HS-5 (cell line): ENCODE results near the gene UBR2.
"Not testable (repeated sequence)": the region's sequence is repeated elsewhere in the genome, so short reads cannot be mapped to it uniquely, and the experiment has no call there.

Source experiments
- DNase-seq: peaks from one replicate; pipeline ENCODE4 v3.0.0-alpha.2; 2012; ENCODE audit warnings: low read depth

UBR2 gene

DNA sequence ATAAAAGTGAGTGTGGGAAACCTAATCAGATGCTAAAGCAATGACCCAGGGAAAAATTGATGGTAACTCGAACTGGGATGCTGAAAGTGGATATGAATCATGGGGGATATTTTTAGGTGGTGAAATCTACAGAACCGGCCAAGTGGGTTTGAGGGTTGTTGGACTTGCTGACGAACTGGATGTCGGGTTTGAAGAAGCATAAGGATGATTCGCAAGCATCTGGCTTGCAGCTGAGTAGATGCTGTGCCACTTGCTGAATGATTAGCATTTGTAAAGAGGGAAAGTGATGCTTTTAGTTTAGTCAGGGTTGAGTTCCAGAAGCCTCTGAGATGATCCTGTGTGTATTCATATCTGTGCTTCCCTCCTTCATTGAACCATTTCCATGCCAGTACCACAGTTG lies 54.9 kb downstream of the UBR2 start:
- peak; percentile 65 for DNase-seq

DNA sequence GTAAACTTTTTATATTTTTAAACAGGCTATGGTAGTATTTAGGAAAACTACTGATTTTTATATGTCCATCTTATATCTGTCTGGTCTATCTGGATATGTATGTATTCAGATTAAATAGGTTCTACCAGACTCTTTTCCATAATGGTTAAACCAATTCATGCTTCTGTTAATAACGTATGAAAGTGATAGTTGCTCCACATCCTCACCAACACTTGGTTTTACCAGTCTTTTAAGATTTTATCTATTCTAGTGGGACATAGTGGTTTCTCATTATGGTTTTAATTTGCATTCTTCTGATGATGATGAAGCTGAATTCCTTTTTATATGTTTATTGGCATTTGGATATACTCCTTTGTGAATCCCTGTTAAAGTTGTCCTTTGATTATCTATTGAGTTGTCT lies 56.1 kb downstream of the UBR2 start:
- DNase-seq = no peak

DNA sequence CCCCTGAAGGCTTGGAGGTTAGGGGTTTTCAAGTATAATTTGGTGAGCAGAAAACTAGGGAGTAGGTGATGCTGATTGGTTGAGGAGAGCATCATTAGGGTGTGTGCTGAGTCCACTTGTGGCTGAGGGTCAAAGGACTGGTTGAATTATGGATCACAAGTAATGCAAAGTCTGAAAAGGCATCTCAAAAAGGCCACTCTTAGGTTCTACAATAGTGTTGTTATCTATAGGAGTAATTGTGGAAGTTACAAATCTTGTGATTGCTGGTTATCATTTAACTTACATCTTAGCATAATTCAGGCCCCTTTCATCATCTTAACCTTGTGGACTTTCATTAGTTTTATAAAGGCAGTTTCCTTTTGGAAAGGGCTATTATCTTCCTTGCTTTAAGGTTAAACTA lies 60.8 kb downstream of the UBR2 start:
- DNase-seq = no peak

DNA sequence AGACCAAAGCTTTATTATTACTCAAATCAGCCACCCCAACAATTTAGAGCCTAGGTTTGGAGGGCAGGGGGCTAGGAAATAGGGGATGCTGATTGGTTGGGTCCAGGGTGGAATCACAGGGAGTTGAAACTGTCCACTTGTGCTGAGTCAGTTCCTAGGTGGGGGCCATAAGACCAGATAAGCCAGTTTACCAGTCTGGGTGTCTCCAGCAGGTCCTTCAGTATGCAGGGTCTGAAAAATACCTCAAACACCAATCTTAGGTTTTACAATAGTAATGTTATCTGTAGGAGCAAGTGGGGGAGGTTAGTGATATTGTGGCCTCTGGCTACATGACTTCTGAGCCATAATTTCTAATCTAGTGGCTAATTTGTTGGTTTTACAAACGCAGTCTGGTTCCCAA lies 63.2 kb downstream of the UBR2 start:
- no peak for DNase-seq

- no peak for DNase-seq
Observed at GRCh38 chr6:42627674-42628073, 63.8 kb downstream of the UBR2 start.

DNA sequence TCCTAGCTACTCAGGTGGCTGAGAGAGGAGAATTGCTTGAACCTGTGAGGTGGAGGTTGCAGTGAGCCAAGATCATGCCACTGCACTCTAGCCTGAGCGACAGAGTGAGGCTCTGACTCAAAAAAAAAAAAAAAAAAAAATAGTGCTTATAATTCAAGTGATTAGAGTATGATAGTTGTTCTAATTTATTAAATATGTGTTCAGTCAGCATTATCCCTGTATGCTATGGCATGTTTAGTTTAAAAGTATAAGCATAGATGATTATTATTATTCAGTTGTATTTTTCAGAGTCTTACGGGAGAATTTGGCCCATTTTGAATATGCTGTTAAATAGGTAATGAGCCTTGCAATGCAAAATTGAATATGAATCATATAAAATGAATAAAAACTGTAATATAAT lies 64.8 kb downstream of the UBR2 start:
- DNase-seq = no peak

- no peak for DNase-seq
Observed at GRCh38 chr6:42629845-42630244, 66.0 kb downstream of the UBR2 start.

- DNase-seq = no peak
Observed at GRCh38 chr6:42637681-42638080, 73.9 kb downstream of the UBR2 start.

- DNase-seq = no peak
Observed at GRCh38 chr6:42642794-42643193, 79.0 kb downstream of the UBR2 start.

GRCh38 chr6:42644211-42644610 lies 80.4 kb downstream of the UBR2 start:
- DNase-seq = no peak

DNA sequence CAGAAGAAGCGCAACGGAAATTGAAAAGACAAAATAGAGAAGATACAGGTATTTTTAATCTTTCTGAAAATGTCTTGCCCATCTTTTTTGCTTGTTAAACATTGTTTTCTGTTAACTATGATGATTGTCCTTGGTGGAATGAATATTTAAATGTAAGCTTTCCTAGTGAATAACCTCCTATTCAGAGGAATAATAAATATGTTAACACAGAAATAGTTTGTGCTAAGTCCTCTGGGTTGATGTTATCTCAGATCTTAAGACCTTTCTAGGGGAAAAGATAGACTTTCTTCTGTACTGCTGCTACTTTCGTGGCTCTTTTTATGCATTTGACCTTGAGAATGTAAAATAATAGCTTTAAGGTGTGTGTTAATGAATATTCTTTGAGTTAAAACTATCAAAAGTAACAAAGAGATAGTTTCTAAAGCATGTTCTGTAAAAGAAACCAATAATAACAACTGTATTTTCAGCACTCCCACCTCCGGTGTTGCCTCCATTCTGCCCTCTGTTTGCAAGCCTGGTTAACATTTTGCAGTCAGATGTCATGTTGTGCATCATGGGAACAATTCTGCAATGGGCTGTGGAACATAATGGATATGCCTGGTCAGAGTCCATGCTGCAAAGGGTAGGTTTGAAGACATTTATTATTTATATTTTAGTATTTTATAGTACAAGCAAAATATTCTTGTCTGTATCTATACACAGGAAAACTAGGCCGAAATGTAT lies 88.4 kb downstream of the UBR2 start:
- no peak for DNase-seq

DNA sequence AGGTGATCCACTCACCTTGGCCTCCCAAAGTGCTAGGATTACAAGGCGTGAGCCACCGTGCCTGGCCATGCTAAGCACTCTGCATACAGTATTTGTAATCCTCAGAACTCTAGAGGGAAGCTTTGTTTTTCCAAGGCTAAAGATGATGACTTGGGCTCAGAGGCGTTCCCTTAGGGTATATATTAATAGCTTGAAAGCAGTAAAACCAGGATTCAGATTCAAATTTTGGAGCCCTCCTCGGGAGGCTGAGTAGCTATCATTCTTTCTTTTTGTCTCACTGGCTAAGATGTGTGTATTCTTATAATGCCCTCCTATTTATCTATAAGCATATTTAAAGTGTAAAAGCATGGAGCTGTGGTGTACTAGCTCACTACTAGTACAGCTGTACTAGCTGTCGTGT lies 90.0 kb downstream of the UBR2 start:
- no peak for DNase-seq

- no peak for DNase-seq
Observed at GRCh38 chr6:42659806-42660205, 96.0 kb downstream of the UBR2 start.

DNA sequence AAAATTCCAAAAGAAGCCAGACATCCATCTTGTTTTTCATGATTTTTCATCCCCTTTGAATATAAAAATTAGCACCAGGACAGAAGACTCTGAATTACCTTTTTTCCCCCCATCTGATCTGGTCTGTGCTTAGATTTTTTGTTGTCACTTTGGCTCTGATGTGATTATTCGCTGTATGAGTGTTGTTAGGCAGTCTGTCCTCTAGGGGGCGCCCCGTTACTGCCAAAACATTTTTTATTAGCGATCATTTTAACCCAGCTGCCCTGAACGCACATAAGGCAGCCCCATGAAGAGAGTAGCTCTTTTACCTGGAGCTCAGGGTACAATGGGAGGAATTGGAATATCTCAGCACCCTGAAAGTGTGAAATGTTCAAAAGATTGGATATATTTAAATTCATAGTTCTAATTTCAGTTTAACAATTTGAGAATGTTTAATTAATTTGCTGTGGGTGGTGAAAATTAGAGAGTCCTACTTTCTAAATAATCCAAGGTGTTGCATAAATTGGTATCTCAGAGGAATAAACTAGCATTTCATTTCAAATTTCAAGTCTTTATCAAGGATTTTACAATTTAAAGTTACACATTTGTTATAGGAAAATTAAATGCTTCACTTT lies 97.8 kb downstream of the UBR2 start:
- DNase-seq = peak; percentile 34

- no peak for DNase-seq
Observed at GRCh38 chr6:42664718-42665117, 100.9 kb downstream of the UBR2 start.

DNA sequence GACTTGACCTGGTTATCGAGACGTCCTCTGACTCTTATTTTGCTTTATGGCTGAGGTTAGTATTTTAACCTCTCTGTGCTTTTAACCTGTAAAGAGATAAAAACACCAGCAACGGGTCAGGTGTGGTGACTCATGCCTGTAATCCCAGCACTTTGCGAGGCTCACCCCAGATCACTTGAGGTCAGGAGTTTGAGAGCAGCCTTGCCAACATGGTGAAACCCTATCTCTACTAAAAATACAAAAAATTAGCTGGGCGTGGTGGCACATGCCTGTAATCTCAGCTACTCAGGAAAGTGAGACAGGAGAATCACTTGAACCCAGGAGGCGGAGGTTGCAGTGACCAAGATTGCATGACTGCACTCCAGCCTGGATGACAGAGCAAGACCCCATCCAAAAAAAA lies 110.5 kb downstream of the UBR2 start:
- DNase-seq = not testable (repeated sequence)

GRCh38 chr6:42674780-42675179 lies 111.0 kb downstream of the UBR2 start:
- DNase-seq = no peak

DNA sequence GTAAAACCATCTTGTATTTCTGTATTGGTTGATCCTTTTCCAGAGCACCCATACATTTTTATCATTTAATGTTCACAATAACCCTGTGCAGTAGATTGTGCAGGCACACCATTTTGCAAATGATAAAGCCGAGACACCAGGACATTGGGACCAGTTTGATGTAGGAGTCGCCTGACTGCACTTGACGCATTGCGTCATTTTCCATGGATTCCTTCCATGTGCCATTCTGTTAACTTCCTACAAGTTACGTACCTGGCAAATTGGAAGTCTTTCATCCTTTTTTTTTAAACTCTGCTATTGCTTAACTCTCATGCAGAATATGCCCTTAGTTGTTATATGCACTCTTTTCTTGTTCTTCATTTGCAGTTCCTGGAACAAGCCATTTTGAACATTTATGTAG lies 115.5 kb downstream of the UBR2 start:
- no peak for DNase-seq

GRCh38 chr6:42688281-42688680 lies 124.5 kb downstream of the UBR2 start:
- no peak for DNase-seq

DNA sequence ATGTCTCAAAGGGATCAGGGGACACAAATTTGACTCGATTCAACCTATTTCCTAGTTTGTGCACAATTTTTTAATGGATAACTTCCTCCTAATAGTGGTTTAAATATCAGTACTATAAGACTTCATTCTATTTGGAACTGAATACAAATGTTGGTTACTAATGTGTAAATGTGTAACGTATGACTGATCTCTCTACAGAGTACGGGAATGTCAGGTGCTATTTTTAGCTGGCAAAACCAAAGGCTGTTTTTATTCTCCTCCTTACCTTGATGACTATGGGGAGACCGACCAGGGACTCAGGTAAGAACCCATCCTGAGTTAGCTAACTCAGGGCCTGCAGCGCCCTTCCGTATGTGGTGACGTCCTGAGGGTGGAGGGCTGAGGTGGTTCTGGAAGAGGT lies 125.5 kb downstream of the UBR2 start:
- no peak for DNase-seq

GRCh38 chr6:42690151-42690702 lies 126.4 kb downstream of the UBR2 start:
- DNase-seq = no peak

- DNase-seq = no peak
Observed at GRCh38 chr6:42690872-42691271, 127.0 kb downstream of the UBR2 start.

- peak; percentile 24 for DNase-seq
Observed at GRCh38 chr6:42692137-42692911, 128.5 kb downstream of the UBR2 start.
